GM19240 (cell line): ENCODE results near the gene NANOS2.

Source experiments
- DNase-seq: peaks from one replicate; pipeline ENCODE4 v3.0.0; 2011; ENCODE audit warnings: low spot score; ENCODE audit not compliant: insufficient read length

The NANOS2 gene

GRCh38 chr19:45929247-45929646, 14.7 kb upstream of the NANOS2 start:
- DNase-seq = no peak

GRCh38 chr19:45927565-45928261, 13.1 kb upstream of the NANOS2 start:
- DNase-seq = peak; percentile 99

GRCh38 chr19:45924891-45925447, 10.4 kb upstream of the NANOS2 start:
- DNase-seq = no peak

GRCh38 chr19:45922281-45922680, 7.7 kb upstream of the NANOS2 start:
- no peak for DNase-seq

- no peak for DNase-seq
These were observed 5.9 kb upstream of the NANOS2 start for GRCh38 chr19:45920458-45920857.

- DNase-seq = no peak
These were observed 5.1 kb upstream of the NANOS2 start for GRCh38 chr19:45919678-45920077.

- no peak for DNase-seq
These were observed 4.1 kb upstream of the NANOS2 start for GRCh38 chr19:45918721-45919120.

- no peak for DNase-seq
These were observed 3.0 kb upstream of the NANOS2 start for GRCh38 chr19:45917421-45918091.

- DNase-seq = no peak
These were observed 3.3 kb downstream of the NANOS2 start for GRCh38 chr19:45911291-45911690.

- no peak for DNase-seq
These were observed 5.6 kb downstream of the NANOS2 start for GRCh38 chr19:45908956-45909355.

GRCh38 chr19:45906221-45906620, 8.4 kb downstream of the NANOS2 start:
- no peak for DNase-seq

GRCh38 chr19:45905011-45905410, 9.6 kb downstream of the NANOS2 start:
- DNase-seq = no peak

- DNase-seq = peak; percentile 98
These were observed 11.6 kb downstream of the NANOS2 start for GRCh38 chr19:45902651-45903625.

GRCh38 chr19:45901912-45902650, 12.5 kb downstream of the NANOS2 start, which contains the start of gene MYPOP:
MYPOP (minus strand) TSS chr19:45902613; CDS start chr19:45901773, 840 bp downstream.
- DNase-seq = no peak

GRCh38 chr19:45901432-45901911, 13.1 kb downstream of the NANOS2 start:
- no peak for DNase-seq

- DNase-seq = no peak
These were observed 13.7 kb downstream of the NANOS2 start for GRCh38 chr19:45900738-45901431.

- DNase-seq = no peak
These were observed 14.5 kb downstream of the NANOS2 start for GRCh38 chr19:45899919-45900589.

- DNase-seq = no peak
These were observed 15.3 kb downstream of the NANOS2 start for GRCh38 chr19:45899253-45899652.

- DNase-seq = no peak
These were observed 17.2 kb downstream of the NANOS2 start for GRCh38 chr19:45897261-45897812.
